GM18873 (cell line): ENCODE results near the gene AGPAT1.

Experiments
- ATAC-seq: cut with Tn5 transposase; IDR thresholded peaks from one replicate; pipeline ENCODE4 v1.9.1; 2021; ENCODE audit warnings: mild to moderate bottlenecking, moderate library complexity, moderate number of reproducible peaks; ENCODE audit not compliant: unreplicated experiment, low FRiP score

AGPAT1 gene

GRCh38 chr6:32127409-32127716 is 48.5 kb downstream of the AGPAT1 start:
- ATAC-seq, result no peak

- ATAC-seq, result no peak
Measured at GRCh38 chr6:32126880-32127279, 49.0 kb downstream of the AGPAT1 start.

GRCh38 chr6:32123681-32124080 is 52.2 kb downstream of the AGPAT1 start:
- no peak for ATAC-seq

DNA sequence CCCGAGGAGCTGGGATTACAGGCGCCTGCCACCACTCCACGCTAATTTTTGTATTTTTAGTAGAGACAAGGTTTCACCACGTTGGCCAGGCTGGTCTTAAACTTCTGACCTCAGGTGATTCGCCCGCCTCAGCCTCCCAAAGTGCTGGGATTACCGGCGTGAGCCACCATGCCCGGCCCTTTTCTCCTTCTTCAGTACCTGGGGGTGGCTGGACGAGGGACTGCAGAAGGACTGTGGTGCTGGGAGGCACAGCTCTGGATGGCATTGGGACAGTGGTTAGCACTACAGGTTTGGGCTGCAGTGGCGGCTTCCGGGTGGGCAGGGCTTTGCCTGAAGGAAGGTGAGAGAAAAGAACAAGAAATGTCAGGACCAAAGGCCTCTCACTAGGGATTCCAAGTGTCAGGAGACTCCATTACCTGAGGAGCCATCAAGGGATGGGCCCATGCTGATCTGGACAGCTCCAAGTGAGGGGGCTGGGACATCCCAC is 55.3 kb downstream of the AGPAT1 start:
- no peak for ATAC-seq

DNA sequence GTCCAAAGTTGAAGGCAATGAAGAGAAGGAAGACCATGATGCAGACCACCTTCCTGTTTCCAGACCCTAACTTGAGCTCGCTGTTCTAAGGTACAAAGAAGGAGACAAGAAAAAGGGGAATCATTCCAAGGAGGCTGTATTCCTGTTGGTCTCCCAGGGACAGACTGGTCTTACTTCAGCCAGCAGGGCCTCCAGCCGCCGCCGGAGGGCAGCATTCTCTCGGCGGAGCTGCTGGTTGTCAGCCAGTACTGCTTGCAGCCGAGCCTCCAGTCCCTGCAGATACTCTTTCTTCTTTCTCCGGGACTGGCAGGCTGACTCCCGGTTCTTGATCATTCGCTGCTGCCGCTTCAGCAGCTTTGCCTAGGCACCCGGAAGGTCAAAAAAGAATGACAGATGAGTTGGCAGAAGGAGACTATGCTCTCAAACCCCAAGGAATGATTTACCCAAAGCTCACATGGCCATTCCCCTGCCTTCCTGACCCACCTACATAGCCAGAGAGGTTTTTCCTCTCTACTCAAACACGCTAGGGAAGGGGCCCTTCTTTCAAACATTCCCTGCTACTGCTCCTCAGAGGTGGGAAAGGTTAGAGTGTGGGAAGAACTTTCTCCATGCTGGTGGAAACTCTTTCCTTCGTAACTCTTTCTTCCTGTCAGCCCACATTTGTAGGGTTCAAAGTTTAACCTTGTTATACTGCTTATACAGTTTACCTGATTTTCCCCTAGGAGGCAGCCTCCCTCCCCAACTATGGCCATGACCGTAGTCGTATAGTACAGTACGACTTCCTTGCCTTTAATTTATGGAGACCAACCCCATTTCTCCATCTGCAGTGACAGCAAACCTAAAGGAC is 56.9 kb downstream of the AGPAT1 start:
- ATAC-seq, result no peak
